Measurements from ENCODE around the gene SPATA20. TPM values are rescaled to one million over a fixed set of nuclear protein-coding genes. Genes with fewer than 3 reads are reported as not detected.

Gene SPATA20
- polyA plus RNA-seq, 1 donor from 2014 or later: 53.5 TPM

- Histone ChIP-seq H3F3A (ENCODE audit: insufficient read depth, low read length, poor library complexity, severe bottlenecking) (no peaks in the 10 kb centered on the region), H3K9ac (ENCODE audit: low read length) (no peak overlapping the region), H3K27ac (ENCODE audit: low read length) (no peak overlapping the region), H3K4me2 (ENCODE audit: low read length) (no peak overlapping the region), H4K20me1 (ENCODE audit: insufficient read depth) (no peaks in the 10 kb centered on the region), H3K9me2 (ENCODE audit: insufficient read depth, low read length) (no peaks in the 10 kb centered on the region), H3K36me3 (ENCODE audit: insufficient read depth, low read length) (no peaks in the 10 kb centered on the region), H3K79me2 (replicated peaks; ENCODE audit: insufficient read depth, low read length) (no peaks in the 10 kb centered on the region), H3K27me3 (ENCODE audit: insufficient read depth, low read depth, low read length) (no peaks in the 10 kb centered on the region), H2AFZ (ENCODE audit: low read depth, low read length) (no peak overlapping the region), H3K4me3 (ENCODE audit: low read length) (no peak overlapping the region), H3K9me3 (ENCODE audit: low read length) (no peaks in the 10 kb centered on the region)
- TF ChIP-seq SMC3 (conservative IDR thresholded peaks at IDR 0.05; ENCODE audit: poor library complexity): no peak
- TF ChIP-seq REST (IDR thresholded peaks at IDR 0.05; ENCODE audit: borderline replicate concordance): no peak
- TF ChIP-seq, protein P1, sequence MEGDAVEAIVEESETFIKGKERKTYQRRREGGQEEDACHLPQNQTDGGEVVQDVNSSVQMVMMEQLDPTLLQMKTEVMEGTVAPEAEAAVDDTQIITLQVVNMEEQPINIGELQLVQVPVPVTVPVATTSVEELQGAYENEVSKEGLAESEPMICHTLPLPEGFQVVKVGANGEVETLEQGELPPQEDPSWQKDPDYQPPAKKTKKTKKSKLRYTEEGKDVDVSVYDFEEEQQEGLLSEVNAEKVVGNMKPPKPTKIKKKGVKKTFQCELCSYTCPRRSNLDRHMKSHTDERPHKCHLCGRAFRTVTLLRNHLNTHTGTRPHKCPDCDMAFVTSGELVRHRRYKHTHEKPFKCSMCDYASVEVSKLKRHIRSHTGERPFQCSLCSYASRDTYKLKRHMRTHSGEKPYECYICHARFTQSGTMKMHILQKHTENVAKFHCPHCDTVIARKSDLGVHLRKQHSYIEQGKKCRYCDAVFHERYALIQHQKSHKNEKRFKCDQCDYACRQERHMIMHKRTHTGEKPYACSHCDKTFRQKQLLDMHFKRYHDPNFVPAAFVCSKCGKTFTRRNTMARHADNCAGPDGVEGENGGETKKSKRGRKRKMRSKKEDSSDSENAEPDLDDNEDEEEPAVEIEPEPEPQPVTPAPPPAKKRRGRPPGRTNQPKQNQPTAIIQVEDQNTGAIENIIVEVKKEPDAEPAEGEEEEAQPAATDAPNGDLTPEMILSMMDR (IDR thresholded peaks at IDR 0.05; ENCODE audit: poor library complexity, severe bottlenecking): no peak
- TF ChIP-seq RAD21 (conservative IDR thresholded peaks at IDR 0.05): no peak
- TF ChIP-seq EZH2 (IDR thresholded peaks at IDR 0.05; ENCODE audit: borderline replicate concordance, insufficient read depth, low read length, poor library complexity, severe bottlenecking): no peak
- no peak for TF ChIP-seq MXI1 (conservative IDR thresholded peaks at IDR 0.05; ENCODE audit: poor library complexity, severe bottlenecking)
- TF ChIP-seq POLR2AphosphoS5 (IDR thresholded peaks at IDR 0.05): no peak
- TF ChIP-seq TAF1 (IDR thresholded peaks at IDR 0.05; ENCODE audit: low read depth): no peak
- no peak for TF ChIP-seq EP300 (conservative IDR thresholded peaks at IDR 0.05; ENCODE audit: poor library complexity, severe bottlenecking)
These were observed 33.5 kb upstream of the SPATA20 start for GRCh38 chr17:50513495-50513894.

DNA sequence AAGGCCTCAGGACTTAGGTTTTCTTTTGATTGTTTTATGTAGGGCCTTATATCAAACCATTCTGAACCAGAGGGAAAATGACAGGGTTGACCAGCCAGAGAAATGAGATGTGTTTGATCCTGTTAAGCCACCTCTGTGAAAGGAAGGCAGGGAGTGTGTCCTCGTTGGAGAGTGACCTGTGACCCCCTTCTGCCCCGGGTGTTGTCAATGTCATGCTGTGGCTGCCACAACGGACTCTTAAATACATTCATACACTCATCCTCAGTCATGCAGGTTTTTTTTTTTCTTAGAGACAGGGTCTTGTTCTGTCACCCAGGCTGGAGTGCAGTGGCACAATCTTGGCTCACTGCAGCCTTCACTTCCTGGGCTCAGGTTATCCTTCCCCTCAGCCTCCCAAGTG, 32.6 kb upstream of the SPATA20 start:
- Histone ChIP-seq H3F3A (ENCODE audit: insufficient read depth, low read length, poor library complexity, severe bottlenecking) (no peaks in the 10 kb centered on the region), H3K4me2 (ENCODE audit: low read length) (no peak overlapping the region), H3K79me2 (replicated peaks; ENCODE audit: insufficient read depth, low read length) (no peaks in the 10 kb centered on the region), H2AFZ (ENCODE audit: low read depth, low read length) (no peak overlapping the region), H3K9ac (ENCODE audit: low read length) (no peak overlapping the region), H3K36me3 (ENCODE audit: insufficient read depth, low read length) (no peaks in the 10 kb centered on the region), H4K20me1 (ENCODE audit: insufficient read depth) (no peaks in the 10 kb centered on the region), H3K9me3 (ENCODE audit: low read length) (no peaks in the 10 kb centered on the region), H3K27ac (ENCODE audit: low read length) (no peak overlapping the region), H3K9me2 (ENCODE audit: insufficient read depth, low read length) (no peaks in the 10 kb centered on the region), H3K27me3 (ENCODE audit: insufficient read depth, low read depth, low read length) (no peaks in the 10 kb centered on the region), H3K4me3 (ENCODE audit: low read length) (no peak overlapping the region)
- TF ChIP-seq RAD21 (conservative IDR thresholded peaks at IDR 0.05) (no peak), EP300 (conservative IDR thresholded peaks at IDR 0.05; ENCODE audit: poor library complexity, severe bottlenecking) (no peak), TAF1 (IDR thresholded peaks at IDR 0.05; ENCODE audit: low read depth) (no peak), SMC3 (conservative IDR thresholded peaks at IDR 0.05; ENCODE audit: poor library complexity) (no peak), MXI1 (conservative IDR thresholded peaks at IDR 0.05; ENCODE audit: poor library complexity, severe bottlenecking) (no peak), POLR2AphosphoS5 (IDR thresholded peaks at IDR 0.05) (no peak), REST (IDR thresholded peaks at IDR 0.05; ENCODE audit: borderline replicate concordance) (no peak), EZH2 (IDR thresholded peaks at IDR 0.05; ENCODE audit: borderline replicate concordance, insufficient read depth, low read length, poor library complexity, severe bottlenecking) (no peak)
- TF ChIP-seq, protein P1 (IDR thresholded peaks at IDR 0.05; ENCODE audit: poor library complexity, severe bottlenecking): no peak

Data from neural cell (in vitro differentiated cells).